Kidney (tissue), 14 donors: ENCODE results near the gene DSCAML1. TPM values are rescaled to one million over a fixed set of nuclear protein-coding genes. Genes with fewer than 3 reads are reported as not detected.
A peak's percentile ranks its signal among the peaks of the same experiment; 100 is the strongest.

Source experiments
- DNase-seq, 5 donors: peaks; one replicate each; pipeline ENCODE4 v3.0.0-alpha.2; 2013 to 2020
- FAIRE-seq: peaks from 2 replicates; lab custom pipeline; 2012; peaks lifted over from hg19 to GRCh38; lab: Jason Lieb, UNC
- H3K27ac ChIP-seq, 2 donors: one replicate each; pipeline ENCODE4 v1.7.0; 2013; ENCODE audit warnings: low read depth in 2 of 2, low read length in 2 of 2, inconsistent platforms in 1 of 2
- H3K27me3 ChIP-seq: one replicate; pipeline ENCODE4 v1.7.1; 2013; ENCODE audit warnings: low read length, inconsistent platforms; ENCODE audit not compliant: control insufficient read depth, insufficient read depth
- H3K36me3 ChIP-seq, 3 donors: one replicate each; pipeline versions ENCODE4 v1.7.0 to v1.7.1; 2013; ENCODE audit warnings: low read length in 3 of 3, control low read depth in 1 of 3, inconsistent platforms in 1 of 3; ENCODE audit not compliant: insufficient read depth in 3 of 3, control insufficient read depth in 2 of 3
- H3K4me1 ChIP-seq, 3 donors: one replicate each; pipeline versions ENCODE4 v1.7.0 to v1.7.1; 2013; ENCODE audit warnings: low read length in 3 of 3, inconsistent platforms in 1 of 3, low read depth in 1 of 3; ENCODE audit not compliant: control insufficient read depth in 2 of 3, insufficient read depth in 2 of 3
- H3K4me3 ChIP-seq, 3 donors: one replicate each; pipeline versions ENCODE4 v1.7.0 to v1.8.1; 2013; ENCODE audit warnings: low read length in 3 of 3, control low read depth in 1 of 3, inconsistent platforms in 1 of 3
- H3K9ac ChIP-seq, 3 donors: one replicate each; pipeline versions ENCODE4 v1.7.0 to v1.7.1; 2013; ENCODE audit warnings: low read length in 3 of 3, control low read depth in 1 of 3, inconsistent platforms in 1 of 3
- H3K9me3 ChIP-seq, 3 donors: one replicate each; pipeline versions ENCODE4 v1.7.0 to v1.7.1; 2013; ENCODE audit warnings: low read length in 3 of 3, control low read depth in 1 of 3, inconsistent platforms in 1 of 3; ENCODE audit not compliant: control insufficient read depth in 2 of 3, insufficient read depth in 1 of 3
- CTCF ChIP-seq: IDR thresholded peaks from 3 replicates; pipeline ENCODE4 v1.5.1; 2012; ENCODE audit warnings: mild to moderate bottlenecking, moderate library complexity, borderline replicate concordance; ENCODE audit not compliant: insufficient read depth; ENCODE audit errors: extremely low read depth
- intact Hi-C: fragments of 100-400 bp; cut with DNase I; formaldehyde crosslinking; loops from one replicate; pipeline ENCODE4 v1.11.1; 2022
- polyA plus RNA-seq: library from polyadenylated mRNA; stranded (reverse); fragments of 350-450 nt; fragmentation: Illumina TruSeq; extraction: RNeasy Lipid Tissue Mini Kit (QIAGEN cat#74804); gene quantifications from one replicate; pipeline ENCODE4 v1.2.3, GENCODE V29; 2014; ENCODE audit warnings: low read depth, low replicate concordance; ENCODE audit not compliant: insufficient read depth
- total RNA-seq: library from RNA; stranded (reverse); fragmentation: NEBNext Ultra II Directional; extraction: Animal tissue kit (Norgen Biotek cat#: 25700); gene quantifications from one replicate; pipeline ENCODE4 v1.2.1, GENCODE V29; 2021
- donor health status: control.
- donor health status: control.
- donor health status: control.
- donor health status: control.
- donor health status: control.
- donor health status: DM: yes; HTN: yes; CAD: no.
- donor health status: Normal renal cell carcinoma (clear cell type).

DSCAML1 gene
- total and polyA plus RNA-seq, 2 donors from 2014 or later: 0.95 to 17.3 TPM

GRCh38 chr11:117511931-117512539 lies 285.0 kb downstream of the DSCAML1 start:
- H3K9me3 ChIP-seq: no peaks in the 10 kb centered on the region
- H3K4me1 ChIP-seq: peaks cover 7 to 26% (median 11%) of the 10 kb centered on the region in 3 donors
- H3K4me3 ChIP-seq: peak overlapping the region in 1 of 3 donors; percentile 2
- no peak for TF ChIP-seq CTCF
- H3K9ac ChIP-seq: no peak overlapping the region
- DNase-seq (peak in 4 of 5 donors; percentile 80 to 87 (median 85)), FAIRE-seq (no peak)
- H3K27me3 ChIP-seq: no peaks in the 10 kb centered on the region
- H3K36me3 ChIP-seq: peaks cover 0 to 4% (median 0%) of the 10 kb centered on the region in 3 donors
- peak overlapping the region; percentile 71 to 72 for H3K27ac ChIP-seq
- intact Hi-C loops: no loop called here

GRCh38 chr11:117511483-117511930 lies 285.5 kb downstream of the DSCAML1 start:
- FAIRE-seq: no peak
- H3K9ac ChIP-seq: no peak overlapping the region

GRCh38 chr11:117510646-117511045 lies 286.4 kb downstream of the DSCAML1 start:
- DNase-seq: no peak
- no peaks in the 10 kb centered on the region for H3K27me3 ChIP-seq
- intact Hi-C loops: no loop called here
- H3K4me1 ChIP-seq: peaks cover 7 to 26% (median 11%) of the 10 kb centered on the region in 3 donors
- H3K9ac ChIP-seq: no peak overlapping the region
- H3K36me3 ChIP-seq: no peaks in the 10 kb centered on the region
- no peak overlapping the region for H3K27ac ChIP-seq
- no peak overlapping the region for H3K4me3 ChIP-seq
- H3K9me3 ChIP-seq: no peaks in the 10 kb centered on the region
- no peak for FAIRE-seq
- TF ChIP-seq CTCF: no peak

More at GRCh38 chr11:117511483-117511930, 285.5 kb downstream of the DSCAML1 start:
- Histone ChIP-seq H3K9me3 (no peaks in the 10 kb centered on the region), H3K36me3 (peaks cover 0 to 4% (median 0%) of the 10 kb centered on the region in 3 donors), H3K4me3 (peak overlapping the region in 1 of 3 donors; percentile 2), H3K4me1 (peaks cover 7 to 26% (median 11%) of the 10 kb centered on the region in 3 donors), H3K27ac (peak overlapping the region; percentile 32 to 72), H3K27me3 (no peaks in the 10 kb centered on the region)
- intact Hi-C loops: no loop called here
- no peak for TF ChIP-seq CTCF
- DNase-seq: peak in 1 of 5 donors; percentile 71
